Tibial artery (tissue), 4 donors: ENCODE data around the gene ARL4A.
"Not testable (repeated sequence)": the region's sequence is repeated elsewhere in the genome, so short reads cannot be mapped to it uniquely, and the experiment has no call there.

Experiments
- DNase-seq, 2 donors: peaks; one replicate each; pipeline ENCODE4 v3.0.0-alpha.2; 2019
- H3K27ac ChIP-seq, 2 donors: fragments of 200-600 bp; sonication (generic) in 1 of 2; 1 replicate in 1 of 2; 2 replicates in 1 of 2; pipeline ENCODE4 v1.5.1; 2018 to 2019; ENCODE audit warnings: mild to moderate bottlenecking in 1 of 2
- H3K27me3 ChIP-seq, 2 donors: fragments of 200-600 bp; sonication (generic) in 1 of 2; one replicate each; pipeline versions ENCODE4 v1.5.1 to v1.6.0; 2016 to 2019
- H3K36me3 ChIP-seq, 3 donors: fragments of 200-600 bp; sonication (generic) in 2 of 3; one replicate each; pipeline ENCODE4 v1.5.1; 2016 to 2019; ENCODE audit warnings: mild to moderate bottlenecking in 2 of 3
- H3K4me1 ChIP-seq, 4 donors: fragments of 200-600 bp; sonication (generic) in 2 of 4; 1 replicate in 3 of 4; 2 replicates in 1 of 4; pipeline ENCODE4 v1.5.1; 2016 to 2019
- H3K4me3 ChIP-seq, 2 donors: fragments of 200-600 bp; sonication (generic) in 1 of 2; 1 replicate in 1 of 2; 2 replicates in 1 of 2; pipeline ENCODE4 v1.5.1; 2018 to 2019; ENCODE audit warnings: mild to moderate bottlenecking in 2 of 2
- H3K9me3 ChIP-seq, 3 donors: fragments of 200-600 bp; sonication (generic) in 1 of 3; one replicate each; pipeline ENCODE4 v1.5.1; 2016 to 2019
- CTCF ChIP-seq, 2 experiments: fragments of 200-600 bp in 1 of 2; fragments of 450-650 bp in 1 of 2; IDR thresholded peaks; one replicate each; pipeline ENCODE4 v1.5.1; 2017 to 2019; ENCODE audit warnings: antibody characterized with exemption in 2 of 2, mild to moderate bottlenecking in 1 of 2, moderate library complexity in 1 of 2
- intact Hi-C: fragments of 100-400 bp; cut with DNase I; formaldehyde crosslinking; loops from one replicate; pipeline ENCODE4 v1.15.0; 2023; ENCODE audit warnings: low total_unique reads

The ARL4A gene

GRCh38 chr7:12642508-12642907 is 44.9 kb upstream of the ARL4A start:
- DNase-seq, result no peak
- Histone ChIP-seq H3K4me1 (no peaks in the 10 kb centered on the region), H3K27me3 (no peaks in the 10 kb centered on the region), H3K36me3 (no peaks in the 10 kb centered on the region), H3K4me3 (no peak overlapping the region), H3K9me3 (no peaks in the 10 kb centered on the region), H3K27ac (no peak overlapping the region)
- intact Hi-C loops, result loop anchor here (5.0 kb wide), 1 partner anchor 620 kb away; no protein-coding TSS in a partner anchor
- TF ChIP-seq CTCF (IDR thresholded peaks at IDR 0.05), result no peak

GRCh38 chr7:12643001-12643643 is 44.3 kb upstream of the ARL4A start:
- intact Hi-C loops, result loop anchor here (5.0 kb wide), 1 partner anchor 619 kb away; no protein-coding TSS in a partner anchor
- no peak for TF ChIP-seq CTCF (IDR thresholded peaks at IDR 0.05)
- Histone ChIP-seq H3K9me3 (no peaks in the 10 kb centered on the region), H3K27me3 (no peaks in the 10 kb centered on the region), H3K27ac (no peak overlapping the region), H3K36me3 (no peaks in the 10 kb centered on the region), H3K4me3 (no peak overlapping the region), H3K4me1 (no peaks in the 10 kb centered on the region)
- DNase-seq, result no peak

- Histone ChIP-seq H3K4me3 (no peak overlapping the region), H3K27ac (no peak overlapping the region), H3K9me3 (no peaks in the 10 kb centered on the region), H3K4me1 (no peaks in the 10 kb centered on the region), H3K27me3 (no peaks in the 10 kb centered on the region), H3K36me3 (no peaks in the 10 kb centered on the region)
- intact Hi-C loops, result loop anchor here (5.0 kb wide), 1 partner anchor 619 kb away; no protein-coding TSS in a partner anchor
- no peak for TF ChIP-seq CTCF (IDR thresholded peaks at IDR 0.05)
- DNase-seq, result no peak
Measured at GRCh38 chr7:12643644-12644043, 43.8 kb upstream of the ARL4A start.

- H3K27ac ChIP-seq, intact Hi-C loops, H3K27me3 ChIP-seq: not testable (repeated sequence)
Measured at GRCh38 chr7:12645212-12645611, 42.2 kb upstream of the ARL4A start.

GRCh38 chr7:12646139-12646538 is 41.3 kb upstream of the ARL4A start:
- H3K27ac ChIP-seq, result no peak overlapping the region
- H3K4me1 ChIP-seq, result no peaks in the 10 kb centered on the region
- intact Hi-C loops, result no loop called here
- H3K9me3 ChIP-seq, result no peaks in the 10 kb centered on the region
- H3K27me3 ChIP-seq, result no peaks in the 10 kb centered on the region
- no peak for DNase-seq
- no peak overlapping the region for H3K4me3 ChIP-seq
- H3K36me3 ChIP-seq, result no peaks in the 10 kb centered on the region
- no peak for TF ChIP-seq CTCF (IDR thresholded peaks at IDR 0.05)

More at GRCh38 chr7:12645212-12645611, 42.2 kb upstream of the ARL4A start:
- H3K4me1 ChIP-seq, H3K36me3 ChIP-seq, H3K9me3 ChIP-seq, H3K4me3 ChIP-seq, DNase-seq: not testable (repeated sequence)

GRCh38 chr7:12647364-12648219 is 39.8 kb upstream of the ARL4A start:
- H3K36me3 ChIP-seq, result no peaks in the 10 kb centered on the region
- TF ChIP-seq CTCF (IDR thresholded peaks at IDR 0.05), result no peak
- intact Hi-C loops, result no loop called here
- no peak overlapping the region for H3K4me3 ChIP-seq
- H3K4me1 ChIP-seq, result no peaks in the 10 kb centered on the region
- H3K9me3 ChIP-seq, result no peaks in the 10 kb centered on the region
- H3K27me3 ChIP-seq, result no peaks in the 10 kb centered on the region
- no peak for DNase-seq
- no peak overlapping the region for H3K27ac ChIP-seq
